ENCODE measurements around the gene ABCA2.
"Not testable (repeated sequence)": the region's sequence is repeated elsewhere in the genome, so short reads cannot be mapped to it uniquely, and the experiment has no call there.

The ABCA2 gene

DNA sequence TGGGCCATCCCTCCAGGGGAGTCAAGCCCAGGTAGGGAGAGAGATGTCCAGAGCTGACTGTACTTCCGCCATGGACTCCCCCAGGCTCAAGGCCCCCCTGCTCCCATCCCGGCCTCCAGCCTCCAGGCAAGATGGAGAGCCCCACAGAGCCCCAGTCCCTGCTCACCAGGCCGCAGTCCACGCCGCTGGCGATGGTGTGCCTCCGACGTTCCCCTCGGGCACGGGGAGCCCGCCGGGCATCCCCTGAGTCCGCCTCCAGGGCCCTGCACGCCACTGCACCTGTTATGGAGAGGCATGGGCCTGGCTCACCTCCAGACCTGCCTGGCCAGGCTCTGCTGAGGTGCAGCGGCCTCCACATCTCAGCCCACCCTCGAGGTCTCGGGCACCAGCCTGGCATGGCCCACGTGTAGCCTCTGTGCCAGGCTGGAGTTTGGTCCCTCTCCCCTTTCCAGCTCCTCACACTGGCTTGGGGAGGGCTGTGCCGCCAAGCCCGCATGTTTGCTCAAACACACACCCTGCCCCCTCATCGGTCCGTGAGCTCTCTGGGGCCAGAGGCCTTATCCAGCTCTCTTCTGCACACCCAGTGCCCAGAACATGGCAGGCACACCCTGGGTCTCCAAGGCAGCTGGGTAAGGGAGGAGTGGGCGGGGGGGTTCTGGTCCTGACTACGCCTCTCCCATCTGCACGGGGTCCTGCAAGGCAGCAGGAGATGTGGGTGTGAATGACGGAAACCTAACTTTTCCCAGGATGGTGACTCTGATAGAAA, 38.2 kb upstream of the ABCA2 start (continued):
- no peak for TF ChIP-seq ZNF70 (CRISPR knock-in tag; IDR thresholded peaks at IDR 0.05)

DNA sequence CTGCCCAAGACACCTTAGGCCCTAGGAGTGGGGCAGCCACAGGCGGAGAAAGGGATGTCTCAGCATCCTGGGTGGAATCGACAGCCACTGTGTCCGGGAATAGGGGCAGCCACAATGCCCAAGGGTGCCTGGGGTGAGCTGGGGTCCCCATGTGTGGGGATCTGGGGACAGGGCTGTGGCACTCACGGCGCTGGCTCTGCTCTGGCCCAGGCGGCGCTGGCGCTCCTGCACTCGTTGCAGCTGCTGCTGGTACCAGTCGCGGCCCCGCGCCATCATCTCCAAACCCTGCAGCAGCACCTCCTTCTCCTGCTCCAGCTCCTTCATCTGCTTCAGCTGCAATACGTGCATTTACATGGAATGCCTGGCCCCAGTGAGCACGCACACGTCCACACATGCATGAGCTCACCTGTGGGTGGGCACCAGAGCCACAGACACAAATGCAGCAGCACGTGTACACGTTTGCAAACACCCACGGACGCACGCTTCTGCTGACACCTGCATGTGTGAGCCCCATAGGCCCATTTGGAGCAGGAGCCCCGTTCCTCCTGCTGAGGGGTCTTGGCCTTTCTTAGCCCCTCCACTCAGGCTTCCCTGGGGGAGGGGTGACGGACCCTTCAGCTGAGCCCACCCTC, 37.4 kb upstream of the ABCA2 start:
- ATAC-seq: no peak
- no peak for TF ChIP-seq ARNTL (CRISPR knock-in tag; IDR thresholded peaks at IDR 0.05; ENCODE audit: borderline replicate concordance, low read depth)
- TF ChIP-seq CSDC2 (CRISPR knock-in tag; IDR thresholded peaks at IDR 0.05): no peak
- TF ChIP-seq, protein P1, sequence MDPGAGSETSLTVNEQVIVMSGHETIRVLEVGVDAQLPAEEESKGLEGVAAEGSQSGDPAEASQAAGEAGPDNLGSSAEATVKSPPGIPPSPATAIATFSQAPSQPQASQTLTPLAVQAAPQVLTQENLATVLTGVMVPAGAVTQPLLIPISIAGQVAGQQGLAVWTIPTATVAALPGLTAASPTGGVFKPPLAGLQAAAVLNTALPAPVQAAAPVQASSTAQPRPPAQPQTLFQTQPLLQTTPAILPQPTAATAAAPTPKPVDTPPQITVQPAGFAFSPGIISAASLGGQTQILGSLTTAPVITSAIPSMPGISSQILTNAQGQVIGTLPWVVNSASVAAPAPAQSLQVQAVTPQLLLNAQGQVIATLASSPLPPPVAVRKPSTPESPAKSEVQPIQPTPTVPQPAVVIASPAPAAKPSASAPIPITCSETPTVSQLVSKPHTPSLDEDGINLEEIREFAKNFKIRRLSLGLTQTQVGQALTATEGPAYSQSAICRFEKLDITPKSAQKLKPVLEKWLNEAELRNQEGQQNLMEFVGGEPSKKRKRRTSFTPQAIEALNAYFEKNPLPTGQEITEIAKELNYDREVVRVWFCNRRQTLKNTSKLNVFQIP (CRISPR knock-in tag; IDR thresholded peaks at IDR 0.05; ENCODE audit: borderline replicate concordance, low read depth): no peak
- TF ChIP-seq ZFP30 (CRISPR knock-in tag; IDR thresholded peaks at IDR 0.05): no peak
- no peak for TF ChIP-seq ISL1 (CRISPR knock-in tag; IDR thresholded peaks at IDR 0.05)

DNA sequence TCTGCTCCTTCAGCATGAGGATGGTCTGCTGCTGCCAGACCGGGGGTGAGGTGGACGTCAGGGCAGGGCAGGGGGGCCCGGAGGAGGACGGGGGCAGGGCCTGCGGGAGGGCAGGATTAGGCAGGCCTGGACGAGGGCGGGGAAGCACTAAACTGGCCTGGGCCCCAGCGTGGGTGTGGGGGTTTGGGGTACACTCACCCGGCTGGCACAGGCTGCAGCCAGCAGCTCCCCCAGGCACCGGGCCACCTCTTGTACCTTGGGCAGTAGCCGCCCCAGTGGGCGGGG, 36.8 kb upstream of the ABCA2 start:
- TF ChIP-seq OSR1 (CRISPR knock-in tag; IDR thresholded peaks at IDR 0.05): no peak
- ATAC-seq: no peak

DNA sequence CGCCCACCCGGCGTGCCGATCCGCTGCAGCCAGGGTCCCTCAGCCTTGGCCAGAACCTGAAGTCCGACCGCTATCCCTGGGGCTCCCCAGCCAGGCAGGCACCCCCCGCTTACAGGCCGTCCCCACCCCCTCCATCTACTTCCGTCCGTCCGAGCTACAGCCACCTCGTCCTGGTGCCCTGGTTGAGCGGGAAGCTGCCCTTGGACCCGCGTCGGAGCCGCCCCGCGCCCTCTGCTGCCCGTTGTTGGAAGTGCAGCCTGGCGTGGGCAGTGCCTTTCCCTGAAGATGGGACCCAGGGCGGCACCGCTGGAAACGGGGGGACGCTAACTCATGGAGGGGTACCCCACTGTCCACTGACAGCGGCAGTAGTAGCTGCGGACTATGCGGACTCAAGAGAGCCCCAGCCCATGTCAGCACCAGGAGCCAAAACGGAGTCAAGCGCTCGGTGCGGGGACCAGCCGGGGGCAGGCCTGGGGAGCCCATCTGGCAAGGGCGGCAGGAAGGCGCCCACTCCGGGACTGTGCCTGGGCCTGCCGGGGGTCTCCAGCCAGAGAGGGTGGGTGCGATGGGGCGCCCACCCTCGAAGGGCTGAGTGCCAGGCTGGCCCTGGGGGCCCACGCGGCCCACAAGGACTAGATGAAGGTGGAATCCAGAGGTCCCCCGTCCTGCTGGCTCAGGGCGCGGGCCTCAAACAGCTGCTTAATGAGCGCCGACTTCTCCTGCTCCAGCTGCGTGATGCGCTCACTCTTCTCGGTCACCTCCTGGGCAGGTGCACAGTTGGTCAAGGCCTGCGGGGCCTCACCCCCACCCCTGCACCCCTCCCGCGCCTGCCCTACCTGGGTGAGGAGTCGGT, 36.2 kb upstream of the ABCA2 start:
- TF ChIP-seq CSDC2 (CRISPR knock-in tag; IDR thresholded peaks at IDR 0.05) (no peak), TCF4 (CRISPR knock-in tag; IDR thresholded peaks at IDR 0.05; ENCODE audit: borderline replicate concordance) (no peak), RARB (CRISPR knock-in tag; IDR thresholded peaks at IDR 0.05) (no peak), BACH2 (CRISPR knock-in tag; IDR thresholded peaks at IDR 0.05; ENCODE audit: borderline replicate concordance) (no peak)
- ATAC-seq: peak; percentile 84

DNA sequence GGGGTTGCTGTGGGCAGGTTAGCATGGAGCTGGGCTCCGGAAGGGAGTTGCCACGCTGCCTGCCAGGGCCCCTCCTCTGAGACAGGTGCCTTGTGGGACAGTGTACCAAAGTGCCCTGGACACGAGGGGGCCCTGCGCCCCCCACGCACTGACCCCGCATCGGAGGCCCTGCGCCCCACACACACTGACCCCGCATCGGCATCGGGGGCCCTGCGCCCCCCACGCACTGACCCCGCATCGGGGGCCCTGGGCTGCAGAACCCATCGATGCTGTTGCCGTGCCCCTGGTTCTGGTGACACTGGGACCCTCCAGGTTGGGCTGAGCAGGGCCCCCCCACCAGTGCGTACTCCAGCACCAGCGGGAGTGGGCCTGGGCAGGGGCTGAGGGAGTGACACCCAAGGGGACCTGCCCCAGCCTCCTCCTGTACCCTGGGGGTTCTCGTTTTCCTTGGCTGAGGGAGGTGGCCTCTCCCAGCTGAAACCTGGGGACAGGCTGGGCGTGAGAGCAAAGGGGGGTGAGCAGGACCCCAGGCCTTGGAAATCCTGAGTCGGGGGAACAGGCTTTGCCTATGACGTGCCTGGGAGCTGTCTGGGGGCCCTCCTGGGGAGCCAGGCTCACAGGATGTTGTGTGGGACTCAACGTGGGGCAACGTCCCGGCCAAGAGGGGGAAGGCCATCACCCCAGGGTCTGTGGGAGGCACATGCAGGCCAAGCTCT, 35.4 kb upstream of the ABCA2 start:
- TF ChIP-seq ZNF565 (CRISPR knock-in tag; conservative IDR thresholded peaks at IDR 0.05; ENCODE audit: low read depth) (no peak), ARNTL (CRISPR knock-in tag; IDR thresholded peaks at IDR 0.05; ENCODE audit: borderline replicate concordance, low read depth) (no peak), CSDC2 (CRISPR knock-in tag; IDR thresholded peaks at IDR 0.05) (no peak), RARB (CRISPR knock-in tag; IDR thresholded peaks at IDR 0.05) (no peak), ZC3H10 (CRISPR knock-in tag; IDR thresholded peaks at IDR 0.05) (no peak), OSR1 (CRISPR knock-in tag; IDR thresholded peaks at IDR 0.05) (no peak), TCF4 (CRISPR knock-in tag; IDR thresholded peaks at IDR 0.05; ENCODE audit: borderline replicate concordance) (no peak), ZFP3 (CRISPR knock-in tag; IDR thresholded peaks at IDR 0.05) (no peak), ESRRG (CRISPR knock-in tag; IDR thresholded peaks at IDR 0.05) (no peak), ISL1 (CRISPR knock-in tag; IDR thresholded peaks at IDR 0.05) (no peak), SNAI2 (CRISPR knock-in tag; IDR thresholded peaks at IDR 0.05) (no peak), TOX (CRISPR knock-in tag; IDR thresholded peaks at IDR 0.05; ENCODE audit: borderline replicate concordance) (no peak), BACH2 (CRISPR knock-in tag; IDR thresholded peaks at IDR 0.05; ENCODE audit: borderline replicate concordance) (no peak), ZFP30 (CRISPR knock-in tag; IDR thresholded peaks at IDR 0.05) (no peak)
- TF ChIP-seq, protein P2, sequence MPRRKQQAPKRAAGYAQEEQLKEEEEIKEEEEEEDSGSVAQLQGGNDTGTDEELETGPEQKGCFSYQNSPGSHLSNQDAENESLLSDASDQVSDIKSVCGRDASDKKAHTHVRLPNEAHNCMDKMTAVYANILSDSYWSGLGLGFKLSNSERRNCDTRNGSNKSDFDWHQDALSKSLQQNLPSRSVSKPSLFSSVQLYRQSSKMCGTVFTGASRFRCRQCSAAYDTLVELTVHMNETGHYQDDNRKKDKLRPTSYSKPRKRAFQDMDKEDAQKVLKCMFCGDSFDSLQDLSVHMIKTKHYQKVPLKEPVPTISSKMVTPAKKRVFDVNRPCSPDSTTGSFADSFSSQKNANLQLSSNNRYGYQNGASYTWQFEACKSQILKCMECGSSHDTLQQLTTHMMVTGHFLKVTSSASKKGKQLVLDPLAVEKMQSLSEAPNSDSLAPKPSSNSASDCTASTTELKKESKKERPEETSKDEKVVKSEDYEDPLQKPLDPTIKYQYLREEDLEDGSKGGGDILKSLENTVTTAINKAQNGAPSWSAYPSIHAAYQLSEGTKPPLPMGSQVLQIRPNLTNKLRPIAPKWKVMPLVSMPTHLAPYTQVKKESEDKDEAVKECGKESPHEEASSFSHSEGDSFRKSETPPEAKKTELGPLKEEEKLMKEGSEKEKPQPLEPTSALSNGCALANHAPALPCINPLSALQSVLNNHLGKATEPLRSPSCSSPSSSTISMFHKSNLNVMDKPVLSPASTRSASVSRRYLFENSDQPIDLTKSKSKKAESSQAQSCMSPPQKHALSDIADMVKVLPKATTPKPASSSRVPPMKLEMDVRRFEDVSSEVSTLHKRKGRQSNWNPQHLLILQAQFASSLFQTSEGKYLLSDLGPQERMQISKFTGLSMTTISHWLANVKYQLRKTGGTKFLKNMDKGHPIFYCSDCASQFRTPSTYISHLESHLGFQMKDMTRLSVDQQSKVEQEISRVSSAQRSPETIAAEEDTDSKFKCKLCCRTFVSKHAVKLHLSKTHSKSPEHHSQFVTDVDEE (CRISPR knock-in tag; IDR thresholded peaks at IDR 0.05): no peak
- TF ChIP-seq, protein P3, sequence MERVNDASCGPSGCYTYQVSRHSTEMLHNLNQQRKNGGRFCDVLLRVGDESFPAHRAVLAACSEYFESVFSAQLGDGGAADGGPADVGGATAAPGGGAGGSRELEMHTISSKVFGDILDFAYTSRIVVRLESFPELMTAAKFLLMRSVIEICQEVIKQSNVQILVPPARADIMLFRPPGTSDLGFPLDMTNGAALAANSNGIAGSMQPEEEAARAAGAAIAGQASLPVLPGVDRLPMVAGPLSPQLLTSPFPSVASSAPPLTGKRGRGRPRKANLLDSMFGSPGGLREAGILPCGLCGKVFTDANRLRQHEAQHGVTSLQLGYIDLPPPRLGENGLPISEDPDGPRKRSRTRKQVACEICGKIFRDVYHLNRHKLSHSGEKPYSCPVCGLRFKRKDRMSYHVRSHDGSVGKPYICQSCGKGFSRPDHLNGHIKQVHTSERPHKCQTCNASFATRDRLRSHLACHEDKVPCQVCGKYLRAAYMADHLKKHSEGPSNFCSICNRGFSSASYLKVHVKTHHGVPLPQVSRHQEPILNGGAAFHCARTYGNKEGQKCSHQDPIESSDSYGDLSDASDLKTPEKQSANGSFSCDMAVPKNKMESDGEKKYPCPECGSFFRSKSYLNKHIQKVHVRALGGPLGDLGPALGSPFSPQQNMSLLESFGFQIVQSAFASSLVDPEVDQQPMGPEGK (CRISPR knock-in tag; IDR thresholded peaks at IDR 0.05; ENCODE audit: borderline replicate concordance): no peak
- no peak; the same call in 2 of the 3 replicates for ATAC-seq

DNA sequence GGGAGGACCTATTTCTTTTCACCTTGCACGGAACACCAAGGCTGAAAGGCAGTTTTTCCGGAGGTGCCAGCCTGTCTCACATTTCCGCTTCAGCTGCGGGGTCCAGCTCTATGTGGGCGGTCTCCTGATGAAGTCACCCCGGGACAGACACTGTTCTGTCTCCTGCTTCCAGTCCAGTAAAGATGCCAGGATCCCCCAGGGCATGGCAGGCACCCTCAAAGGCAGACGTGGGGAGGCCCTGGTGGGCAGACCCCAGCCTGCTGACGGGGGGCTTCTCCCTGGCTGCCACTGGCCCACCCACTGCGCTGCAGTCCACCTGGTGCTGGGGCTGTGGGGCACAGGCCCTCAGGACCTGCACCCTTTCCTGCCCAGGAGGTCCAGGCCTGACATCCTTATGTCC, 34.8 kb upstream of the ABCA2 start:
- ATAC-seq: not testable (repeated sequence)

Data from SK-N-SH treated with all-trans-retinoic acid at 6 μM for 48 hours (cell line).